ENCODE measurements around the gene EVA1B.

DNA sequence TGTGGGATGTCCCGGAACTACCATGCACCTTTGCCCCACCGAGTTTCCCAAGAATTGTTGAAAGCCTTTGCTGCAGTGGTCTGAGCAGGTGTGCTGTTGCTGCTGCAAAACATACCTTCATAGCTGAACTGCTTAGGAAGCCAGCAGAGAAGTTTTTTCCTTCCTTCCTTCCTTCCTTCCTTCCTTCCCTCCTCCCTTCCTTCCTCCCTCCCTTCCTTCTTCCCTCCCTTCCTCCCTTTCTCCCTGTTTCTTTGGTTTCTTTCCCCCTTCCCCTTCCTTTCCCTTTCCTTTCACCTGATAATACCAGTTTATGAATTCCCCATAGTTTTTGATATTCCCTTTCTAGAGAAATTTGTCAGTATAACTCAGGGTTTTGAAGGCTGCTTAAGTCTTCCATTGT lies 28.1 kb downstream of the EVA1B start:
- TF ChIP-seq, protein P1, sequence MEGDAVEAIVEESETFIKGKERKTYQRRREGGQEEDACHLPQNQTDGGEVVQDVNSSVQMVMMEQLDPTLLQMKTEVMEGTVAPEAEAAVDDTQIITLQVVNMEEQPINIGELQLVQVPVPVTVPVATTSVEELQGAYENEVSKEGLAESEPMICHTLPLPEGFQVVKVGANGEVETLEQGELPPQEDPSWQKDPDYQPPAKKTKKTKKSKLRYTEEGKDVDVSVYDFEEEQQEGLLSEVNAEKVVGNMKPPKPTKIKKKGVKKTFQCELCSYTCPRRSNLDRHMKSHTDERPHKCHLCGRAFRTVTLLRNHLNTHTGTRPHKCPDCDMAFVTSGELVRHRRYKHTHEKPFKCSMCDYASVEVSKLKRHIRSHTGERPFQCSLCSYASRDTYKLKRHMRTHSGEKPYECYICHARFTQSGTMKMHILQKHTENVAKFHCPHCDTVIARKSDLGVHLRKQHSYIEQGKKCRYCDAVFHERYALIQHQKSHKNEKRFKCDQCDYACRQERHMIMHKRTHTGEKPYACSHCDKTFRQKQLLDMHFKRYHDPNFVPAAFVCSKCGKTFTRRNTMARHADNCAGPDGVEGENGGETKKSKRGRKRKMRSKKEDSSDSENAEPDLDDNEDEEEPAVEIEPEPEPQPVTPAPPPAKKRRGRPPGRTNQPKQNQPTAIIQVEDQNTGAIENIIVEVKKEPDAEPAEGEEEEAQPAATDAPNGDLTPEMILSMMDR (conservative IDR thresholded peaks at IDR 0.05) = no peak
- no peak for TF ChIP-seq EZH2 (IDR thresholded peaks at IDR 0.05; ENCODE audit: low read depth)
